H1 (cell line): ENCODE data around the gene HERC5. TPM values are rescaled to one million over a fixed set of nuclear protein-coding genes. Genes with fewer than 3 reads are reported as not detected.

ENCODE experiments used
- EZH2 ChIP-seq: fragments of 200-600 bp; sonication (generic); IDR thresholded peaks from 2 replicates; pipeline ENCODE4 v1.7.1; 2012; ENCODE audit warnings: low read depth, mild to moderate bottlenecking, moderate library complexity, low read length, inconsistent platforms; ENCODE audit not compliant: severe bottlenecking
- TBP ChIP-seq: IDR thresholded peaks from 2 replicates; pipeline ENCODE4 v1.6.1; 2011; ENCODE audit warnings: low read depth, low read length, improper control_type of control experiment
- polyA plus RNA-seq, 7 experiments: library from polyadenylated mRNA; depleted of rRNA in 3 of 7; stranded (reverse) in 5 of 7; unstranded in 2 of 7; fragments of >200 nt in 5 of 7; fragments of 200-250 nt in 2 of 7; gene quantifications; 1 replicate in 5 of 7; 2 replicates in 1 of 7; 4 replicates in 1 of 7; pipeline versions ENCODE4 v1.2.1 to v1.2.3, GENCODE V29; 2011 to 2013; ENCODE audit warnings: missing spikeins in 2 of 7, mixed read lengths in 2 of 7
- total RNA-seq: library from RNA; stranded (reverse); fragmentation: NEBNext Ultra II Directional; extraction: Animal tissue kit (Norgen Biotek cat#: 25700); gene quantifications from 2 replicates; pipeline ENCODE4 v1.2.1, GENCODE V29; 2021
- TF ChIP-seq, protein P1 (sequence below): fragments of 300-600 bp; sonication (generic); IDR thresholded peaks from 2 replicates; pipeline ENCODE4 v1.7.1; 2012; ENCODE audit warnings: low read length, moderate library complexity, mild to moderate bottlenecking, inconsistent platforms; ENCODE audit not compliant: insufficient replicate concordance

HERC5 gene
- total and polyA plus RNA-seq, 2 of the 8 experiments (the other 6 are each of a cell fraction or from before 2014, with no cell fraction given): 6.6 to 20.7 TPM

DNA sequence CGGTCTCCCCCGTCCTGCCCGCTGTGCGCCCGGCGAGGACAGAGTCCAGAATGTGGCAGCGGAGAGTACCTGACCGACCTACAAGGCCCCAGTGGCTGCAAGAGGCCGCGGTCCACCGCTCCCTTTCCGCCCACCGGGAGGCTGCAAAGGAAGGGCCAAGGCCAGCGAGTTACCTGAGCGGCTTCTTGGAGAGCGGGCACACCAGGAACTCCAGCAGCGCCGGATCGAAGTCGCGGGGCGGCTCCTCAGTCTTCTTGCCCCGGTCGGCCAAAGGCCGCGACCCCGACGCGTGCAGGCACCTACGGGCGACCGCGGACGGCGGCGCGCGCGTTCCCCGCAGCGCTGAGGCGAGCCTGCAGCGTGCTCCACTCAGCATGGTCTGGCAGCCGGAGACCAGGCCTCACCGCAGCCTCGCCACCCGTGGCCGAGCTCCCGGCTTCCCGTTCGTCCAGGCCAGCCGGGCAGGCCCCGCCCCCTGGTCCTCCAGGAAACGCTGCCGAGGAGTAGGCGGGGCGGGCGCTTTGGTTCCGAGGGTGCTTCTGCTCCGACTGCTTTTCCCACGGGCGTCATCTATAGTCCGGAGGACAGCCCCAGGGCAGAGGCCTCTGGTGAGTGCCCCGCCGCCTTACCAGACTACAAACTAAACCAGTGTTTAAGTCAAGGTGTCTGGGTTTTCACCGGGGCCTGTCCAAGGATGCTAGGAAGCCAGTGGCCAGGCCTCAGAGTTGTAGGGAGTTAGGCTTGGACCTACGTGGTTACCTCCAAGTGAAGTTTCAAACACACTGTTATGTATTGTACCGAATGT lies 66.6 kb downstream of the HERC5 start, which contains the start of gene PYURF (continued):
- TF ChIP-seq, protein P1, sequence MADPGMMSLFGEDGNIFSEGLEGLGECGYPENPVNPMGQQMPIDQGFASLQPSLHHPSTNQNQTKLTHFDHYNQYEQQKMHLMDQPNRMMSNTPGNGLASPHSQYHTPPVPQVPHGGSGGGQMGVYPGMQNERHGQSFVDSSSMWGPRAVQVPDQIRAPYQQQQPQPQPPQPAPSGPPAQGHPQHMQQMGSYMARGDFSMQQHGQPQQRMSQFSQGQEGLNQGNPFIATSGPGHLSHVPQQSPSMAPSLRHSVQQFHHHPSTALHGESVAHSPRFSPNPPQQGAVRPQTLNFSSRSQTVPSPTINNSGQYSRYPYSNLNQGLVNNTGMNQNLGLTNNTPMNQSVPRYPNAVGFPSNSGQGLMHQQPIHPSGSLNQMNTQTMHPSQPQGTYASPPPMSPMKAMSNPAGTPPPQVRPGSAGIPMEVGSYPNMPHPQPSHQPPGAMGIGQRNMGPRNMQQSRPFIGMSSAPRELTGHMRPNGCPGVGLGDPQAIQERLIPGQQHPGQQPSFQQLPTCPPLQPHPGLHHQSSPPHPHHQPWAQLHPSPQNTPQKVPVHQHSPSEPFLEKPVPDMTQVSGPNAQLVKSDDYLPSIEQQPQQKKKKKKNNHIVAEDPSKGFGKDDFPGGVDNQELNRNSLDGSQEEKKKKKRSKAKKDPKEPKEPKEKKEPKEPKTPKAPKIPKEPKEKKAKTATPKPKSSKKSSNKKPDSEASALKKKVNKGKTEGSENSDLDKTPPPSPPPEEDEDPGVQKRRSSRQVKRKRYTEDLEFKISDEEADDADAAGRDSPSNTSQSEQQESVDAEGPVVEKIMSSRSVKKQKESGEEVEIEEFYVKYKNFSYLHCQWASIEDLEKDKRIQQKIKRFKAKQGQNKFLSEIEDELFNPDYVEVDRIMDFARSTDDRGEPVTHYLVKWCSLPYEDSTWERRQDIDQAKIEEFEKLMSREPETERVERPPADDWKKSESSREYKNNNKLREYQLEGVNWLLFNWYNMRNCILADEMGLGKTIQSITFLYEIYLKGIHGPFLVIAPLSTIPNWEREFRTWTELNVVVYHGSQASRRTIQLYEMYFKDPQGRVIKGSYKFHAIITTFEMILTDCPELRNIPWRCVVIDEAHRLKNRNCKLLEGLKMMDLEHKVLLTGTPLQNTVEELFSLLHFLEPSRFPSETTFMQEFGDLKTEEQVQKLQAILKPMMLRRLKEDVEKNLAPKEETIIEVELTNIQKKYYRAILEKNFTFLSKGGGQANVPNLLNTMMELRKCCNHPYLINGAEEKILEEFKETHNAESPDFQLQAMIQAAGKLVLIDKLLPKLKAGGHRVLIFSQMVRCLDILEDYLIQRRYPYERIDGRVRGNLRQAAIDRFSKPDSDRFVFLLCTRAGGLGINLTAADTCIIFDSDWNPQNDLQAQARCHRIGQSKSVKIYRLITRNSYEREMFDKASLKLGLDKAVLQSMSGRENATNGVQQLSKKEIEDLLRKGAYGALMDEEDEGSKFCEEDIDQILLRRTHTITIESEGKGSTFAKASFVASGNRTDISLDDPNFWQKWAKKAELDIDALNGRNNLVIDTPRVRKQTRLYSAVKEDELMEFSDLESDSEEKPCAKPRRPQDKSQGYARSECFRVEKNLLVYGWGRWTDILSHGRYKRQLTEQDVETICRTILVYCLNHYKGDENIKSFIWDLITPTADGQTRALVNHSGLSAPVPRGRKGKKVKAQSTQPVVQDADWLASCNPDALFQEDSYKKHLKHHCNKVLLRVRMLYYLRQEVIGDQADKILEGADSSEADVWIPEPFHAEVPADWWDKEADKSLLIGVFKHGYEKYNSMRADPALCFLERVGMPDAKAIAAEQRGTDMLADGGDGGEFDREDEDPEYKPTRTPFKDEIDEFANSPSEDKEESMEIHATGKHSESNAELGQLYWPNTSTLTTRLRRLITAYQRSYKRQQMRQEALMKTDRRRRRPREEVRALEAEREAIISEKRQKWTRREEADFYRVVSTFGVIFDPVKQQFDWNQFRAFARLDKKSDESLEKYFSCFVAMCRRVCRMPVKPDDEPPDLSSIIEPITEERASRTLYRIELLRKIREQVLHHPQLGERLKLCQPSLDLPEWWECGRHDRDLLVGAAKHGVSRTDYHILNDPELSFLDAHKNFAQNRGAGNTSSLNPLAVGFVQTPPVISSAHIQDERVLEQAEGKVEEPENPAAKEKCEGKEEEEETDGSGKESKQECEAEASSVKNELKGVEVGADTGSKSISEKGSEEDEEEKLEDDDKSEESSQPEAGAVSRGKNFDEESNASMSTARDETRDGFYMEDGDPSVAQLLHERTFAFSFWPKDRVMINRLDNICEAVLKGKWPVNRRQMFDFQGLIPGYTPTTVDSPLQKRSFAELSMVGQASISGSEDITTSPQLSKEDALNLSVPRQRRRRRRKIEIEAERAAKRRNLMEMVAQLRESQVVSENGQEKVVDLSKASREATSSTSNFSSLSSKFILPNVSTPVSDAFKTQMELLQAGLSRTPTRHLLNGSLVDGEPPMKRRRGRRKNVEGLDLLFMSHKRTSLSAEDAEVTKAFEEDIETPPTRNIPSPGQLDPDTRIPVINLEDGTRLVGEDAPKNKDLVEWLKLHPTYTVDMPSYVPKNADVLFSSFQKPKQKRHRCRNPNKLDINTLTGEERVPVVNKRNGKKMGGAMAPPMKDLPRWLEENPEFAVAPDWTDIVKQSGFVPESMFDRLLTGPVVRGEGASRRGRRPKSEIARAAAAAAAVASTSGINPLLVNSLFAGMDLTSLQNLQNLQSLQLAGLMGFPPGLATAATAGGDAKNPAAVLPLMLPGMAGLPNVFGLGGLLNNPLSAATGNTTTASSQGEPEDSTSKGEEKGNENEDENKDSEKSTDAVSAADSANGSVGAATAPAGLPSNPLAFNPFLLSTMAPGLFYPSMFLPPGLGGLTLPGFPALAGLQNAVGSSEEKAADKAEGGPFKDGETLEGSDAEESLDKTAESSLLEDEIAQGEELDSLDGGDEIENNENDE: no peak
- TF ChIP-seq EZH2 (no peak), TBP (peak; percentile 85)
- TF ChIP-seq, all 59 proteins: peak for 16
